ENCODE data around the gene DLGAP1.

GRCh38 chr18:4232656-4233055, 222.5 kb downstream of the DLGAP1 start:
- TF ChIP-seq CTCF (conservative IDR thresholded peaks at IDR 0.05; ENCODE audit: low read depth in 2 of 2) (no peak), JUNB (IDR thresholded peaks at IDR 0.05; ENCODE audit: unreplicated experiment) (no peak), ZNF114 (CRISPR knock-in tag; IDR thresholded peaks at IDR 0.05) (no peak), EZH2 (IDR thresholded peaks at IDR 0.05; ENCODE audit: low read depth, unreplicated experiment) (no peak), POLR2AphosphoS5 (IDR thresholded peaks at IDR 0.05; ENCODE audit: low read depth) (no peak), ETS1 (IDR thresholded peaks at IDR 0.05) (no peak), NANOG (IDR thresholded peaks at IDR 0.05; ENCODE audit: borderline replicate concordance) (no peak), EZH2phosphoT487 (IDR thresholded peaks at IDR 0.05; ENCODE audit: unreplicated experiment) (no peak), CREB1 (CRISPR knock-in tag; IDR thresholded peaks at IDR 0.05; ENCODE audit: low read depth) (no peak), ZNF462 (CRISPR knock-in tag; IDR thresholded peaks at IDR 0.05) (peak; percentile 70; the same call in 1 of the 2 replicates), STAT1 (IDR thresholded peaks at IDR 0.05; ENCODE audit: unreplicated experiment) (no peak), ZNF331 (CRISPR knock-in tag; IDR thresholded peaks at IDR 0.05; ENCODE audit: low read depth) (no peak)
- TF ChIP-seq, protein P1, sequence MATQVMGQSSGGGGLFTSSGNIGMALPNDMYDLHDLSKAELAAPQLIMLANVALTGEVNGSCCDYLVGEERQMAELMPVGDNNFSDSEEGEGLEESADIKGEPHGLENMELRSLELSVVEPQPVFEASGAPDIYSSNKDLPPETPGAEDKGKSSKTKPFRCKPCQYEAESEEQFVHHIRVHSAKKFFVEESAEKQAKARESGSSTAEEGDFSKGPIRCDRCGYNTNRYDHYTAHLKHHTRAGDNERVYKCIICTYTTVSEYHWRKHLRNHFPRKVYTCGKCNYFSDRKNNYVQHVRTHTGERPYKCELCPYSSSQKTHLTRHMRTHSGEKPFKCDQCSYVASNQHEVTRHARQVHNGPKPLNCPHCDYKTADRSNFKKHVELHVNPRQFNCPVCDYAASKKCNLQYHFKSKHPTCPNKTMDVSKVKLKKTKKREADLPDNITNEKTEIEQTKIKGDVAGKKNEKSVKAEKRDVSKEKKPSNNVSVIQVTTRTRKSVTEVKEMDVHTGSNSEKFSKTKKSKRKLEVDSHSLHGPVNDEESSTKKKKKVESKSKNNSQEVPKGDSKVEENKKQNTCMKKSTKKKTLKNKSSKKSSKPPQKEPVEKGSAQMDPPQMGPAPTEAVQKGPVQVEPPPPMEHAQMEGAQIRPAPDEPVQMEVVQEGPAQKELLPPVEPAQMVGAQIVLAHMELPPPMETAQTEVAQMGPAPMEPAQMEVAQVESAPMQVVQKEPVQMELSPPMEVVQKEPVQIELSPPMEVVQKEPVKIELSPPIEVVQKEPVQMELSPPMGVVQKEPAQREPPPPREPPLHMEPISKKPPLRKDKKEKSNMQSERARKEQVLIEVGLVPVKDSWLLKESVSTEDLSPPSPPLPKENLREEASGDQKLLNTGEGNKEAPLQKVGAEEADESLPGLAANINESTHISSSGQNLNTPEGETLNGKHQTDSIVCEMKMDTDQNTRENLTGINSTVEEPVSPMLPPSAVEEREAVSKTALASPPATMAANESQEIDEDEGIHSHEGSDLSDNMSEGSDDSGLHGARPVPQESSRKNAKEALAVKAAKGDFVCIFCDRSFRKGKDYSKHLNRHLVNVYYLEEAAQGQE (IDR thresholded peaks at IDR 0.05; ENCODE audit: unreplicated experiment): no peak

All from GM23338 (cell line).